HG03045 (cell line): ENCODE results near the gene FITM2.
"Not testable (repeated sequence)": the region's sequence is repeated elsewhere in the genome, so short reads cannot be mapped to it uniquely, and the experiment has no call there.

Experiments used
- ATAC-seq: cut with Tn5 transposase; IDR thresholded peaks from one replicate; pipeline ENCODE4 v1.9.1; 2021; ENCODE audit warnings: mild to moderate bottlenecking, moderate library complexity; ENCODE audit not compliant: unreplicated experiment

FITM2 gene, protein sequence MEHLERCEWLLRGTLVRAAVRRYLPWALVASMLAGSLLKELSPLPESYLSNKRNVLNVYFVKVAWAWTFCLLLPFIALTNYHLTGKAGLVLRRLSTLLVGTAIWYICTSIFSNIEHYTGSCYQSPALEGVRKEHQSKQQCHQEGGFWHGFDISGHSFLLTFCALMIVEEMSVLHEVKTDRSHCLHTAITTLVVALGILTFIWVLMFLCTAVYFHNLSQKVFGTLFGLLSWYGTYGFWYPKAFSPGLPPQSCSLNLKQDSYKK

GRCh38 chr20:44310664-44311639 lies at the start of gene FITM2:
Gene FITM2 (minus strand): TSS chr20:44311202. CDS start chr20:44311148, 54 bp downstream.
- ATAC-seq = peak; percentile 90

DNA sequence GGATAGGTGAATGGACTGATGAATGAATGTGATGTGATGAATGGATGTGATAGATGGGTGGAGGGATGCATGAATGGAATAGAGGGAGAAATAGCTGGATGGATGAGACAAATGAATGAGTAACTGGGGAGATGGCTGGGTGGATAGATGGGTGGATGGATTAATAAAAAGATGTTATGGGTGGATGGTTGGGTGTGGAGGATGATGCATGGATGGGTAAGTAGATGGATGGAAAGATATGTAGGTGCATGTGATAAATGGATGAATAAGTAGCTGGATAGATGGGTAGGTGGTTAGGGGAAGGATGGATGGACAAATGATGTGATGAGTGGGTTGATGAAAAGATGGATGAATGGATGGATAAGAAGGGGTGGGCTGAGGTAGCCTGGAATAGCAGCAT lies 49.2 kb upstream of the FITM2 start:
- no peak for ATAC-seq

DNA sequence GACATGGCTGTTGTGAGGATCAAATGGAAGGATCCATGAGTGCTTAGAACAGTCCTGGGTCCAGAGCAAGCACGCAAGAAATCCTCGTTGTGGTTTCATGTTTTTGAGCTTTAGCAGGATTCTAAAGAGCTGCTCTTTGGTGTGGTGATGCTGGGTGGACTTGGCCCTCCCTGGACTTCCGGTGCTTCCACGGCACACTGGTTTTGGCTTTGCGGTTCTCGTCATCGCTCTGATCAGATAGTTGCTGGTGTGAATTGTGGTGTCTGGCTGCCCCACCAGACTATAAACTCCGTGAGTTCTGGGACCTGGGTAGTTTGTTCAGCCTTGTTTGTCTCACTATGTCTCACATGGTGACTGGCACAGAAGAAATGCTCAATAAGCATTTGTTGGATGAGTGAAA lies 47.8 kb upstream of the FITM2 start:
- no peak for ATAC-seq

DNA sequence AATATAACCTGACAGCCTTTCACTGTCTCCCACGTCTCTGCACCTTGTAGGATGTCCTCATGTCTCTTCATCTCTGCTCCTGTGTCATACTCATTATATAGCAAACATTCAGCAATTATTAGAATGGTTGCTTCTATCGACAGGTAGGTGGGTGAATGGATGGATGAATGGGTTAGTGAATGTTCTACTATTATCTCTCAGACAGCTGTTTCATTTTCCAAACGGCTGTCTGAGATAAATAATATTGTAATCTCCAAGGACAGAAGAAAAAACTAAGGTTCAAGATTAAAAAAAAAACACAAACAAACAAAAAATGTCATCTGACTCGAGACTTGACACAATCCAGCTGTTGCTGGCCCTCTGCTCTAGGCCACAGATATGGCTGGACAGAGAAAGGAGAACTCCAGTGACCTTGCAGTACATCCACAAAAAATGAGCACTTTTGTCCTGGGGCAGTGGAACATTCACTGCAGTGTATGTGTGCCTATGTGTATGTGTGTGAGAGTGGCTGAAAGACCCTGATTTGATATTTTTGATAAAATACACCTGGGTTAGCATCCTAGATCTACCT lies 46.6 kb upstream of the FITM2 start:
- ATAC-seq = no peak

- ATAC-seq = no peak
These were observed 46.0 kb upstream of the FITM2 start for GRCh38 chr20:44357020-44357419.

DNA sequence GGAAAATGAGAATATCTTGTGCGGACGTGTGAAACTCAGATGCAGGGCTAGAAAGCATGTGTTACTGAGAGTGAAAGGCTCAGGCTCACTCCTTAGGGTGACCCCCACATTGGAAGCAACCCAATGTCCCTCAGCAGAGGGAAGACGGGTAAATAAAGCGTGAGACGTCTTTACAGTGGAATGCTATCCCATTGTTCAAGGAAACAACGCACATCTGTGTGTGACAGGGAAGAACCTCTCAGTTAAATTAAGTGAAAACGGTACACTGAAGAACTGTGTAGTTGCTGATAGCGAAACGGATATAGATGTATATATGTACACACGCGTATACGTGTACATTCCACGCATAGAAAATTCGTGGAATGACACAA lies 45.3 kb upstream of the FITM2 start:
- no peak for ATAC-seq

DNA sequence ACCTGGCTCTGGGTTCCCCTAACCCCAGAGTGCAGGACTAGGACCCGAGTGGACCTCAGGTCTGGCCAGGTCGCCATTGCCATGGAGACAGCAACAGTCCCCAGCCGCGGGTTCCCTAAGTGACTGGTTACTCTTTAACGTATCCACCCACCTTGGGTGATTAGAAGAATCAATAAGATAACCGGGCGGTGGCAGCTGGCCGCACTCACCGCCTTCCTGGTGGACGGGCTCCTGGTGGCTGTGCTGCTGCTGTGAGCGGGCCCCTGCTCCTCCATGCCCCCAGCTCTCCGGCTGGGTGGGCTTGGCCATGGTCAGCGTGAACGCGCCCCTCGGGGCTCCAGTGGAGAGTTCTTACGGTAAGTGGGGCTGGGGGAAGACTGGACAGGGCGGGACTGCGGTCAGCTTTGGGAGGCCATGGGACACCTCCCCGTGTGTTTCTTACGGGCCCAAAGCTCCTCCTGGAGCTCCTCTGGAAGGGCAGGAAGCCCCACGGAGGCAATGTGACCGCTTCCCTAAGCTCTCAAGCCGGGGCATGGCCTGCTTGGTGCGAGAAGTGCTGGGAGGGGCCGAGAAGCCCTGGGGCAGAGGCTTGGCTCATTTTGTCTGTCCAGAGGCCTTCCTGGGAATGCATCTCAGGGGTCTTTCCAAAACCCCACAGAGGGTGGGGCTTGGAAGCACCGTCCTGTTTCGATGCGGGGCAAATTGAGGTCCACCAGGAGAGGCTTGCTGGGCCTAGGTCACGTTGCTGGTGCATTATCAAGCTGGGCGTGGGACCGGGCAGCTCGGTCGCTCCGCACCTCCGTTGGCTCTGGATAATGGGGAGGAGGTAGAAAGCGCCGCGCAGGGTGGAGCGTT lies 44.7 kb upstream of the FITM2 start, which contains the start of gene HNF4A:
Gene HNF4A, plus strand, starts transcription at position 202 of the 855 bp plus-strand sequence. Its CDS starts 106 bp downstream, at position 308.
- ATAC-seq = no peak

- ATAC-seq = no peak
These were observed 44.0 kb upstream of the FITM2 start for GRCh38 chr20:44354979-44355497.

- ATAC-seq = no peak
These were observed 39.6 kb upstream of the FITM2 start for GRCh38 chr20:44350567-44350966.

GRCh38 chr20:44349349-44349748 lies 38.3 kb upstream of the FITM2 start:
- ATAC-seq = no peak

- ATAC-seq = no peak
These were observed 37.2 kb upstream of the FITM2 start for GRCh38 chr20:44348168-44348659.

DNA sequence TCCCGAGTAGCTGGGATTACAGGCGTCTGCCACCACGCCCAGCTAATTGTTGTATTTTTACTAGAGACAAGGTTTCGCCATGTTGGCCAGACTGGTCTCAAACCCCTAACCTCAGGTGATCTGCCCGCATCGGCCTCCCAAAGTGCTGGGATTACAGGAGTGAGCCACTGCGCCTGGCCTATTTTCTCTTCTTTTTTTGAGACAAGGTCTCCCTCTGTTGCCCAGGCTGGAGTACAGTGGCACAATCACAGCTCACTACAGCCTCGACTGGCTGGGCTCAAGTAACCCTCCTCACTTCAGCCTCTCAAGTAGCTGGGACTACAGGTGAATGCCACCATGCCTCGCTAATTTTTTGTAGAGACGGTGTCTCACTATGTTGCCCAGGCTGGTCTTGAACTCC lies 34.9 kb upstream of the FITM2 start:
- ATAC-seq = not testable (repeated sequence)

DNA sequence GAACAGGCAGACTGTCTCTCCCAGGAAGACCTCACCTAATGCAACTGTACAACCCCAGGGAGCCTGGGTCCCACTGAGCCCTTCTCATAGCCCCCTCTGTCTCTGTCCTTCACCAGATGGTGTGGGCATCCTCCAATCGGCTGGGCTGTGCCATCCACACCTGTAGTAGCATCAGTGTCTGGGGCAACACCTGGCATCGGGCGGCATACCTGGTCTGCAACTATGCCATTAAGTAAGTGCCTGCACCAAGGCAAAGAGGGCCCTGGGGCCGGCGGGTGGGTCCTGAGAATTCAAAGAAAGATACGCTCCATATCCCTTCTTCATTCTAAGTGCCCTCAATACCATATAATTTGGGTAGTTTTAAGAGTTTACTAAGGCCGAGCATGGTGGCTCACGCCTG lies 34.1 kb upstream of the FITM2 start:
- no peak for ATAC-seq

- no peak for ATAC-seq
These were observed 33.7 kb upstream of the FITM2 start for GRCh38 chr20:44344723-44345122.

GRCh38 chr20:44343162-44343675 lies 32.2 kb upstream of the FITM2 start:
- no peak for ATAC-seq

DNA sequence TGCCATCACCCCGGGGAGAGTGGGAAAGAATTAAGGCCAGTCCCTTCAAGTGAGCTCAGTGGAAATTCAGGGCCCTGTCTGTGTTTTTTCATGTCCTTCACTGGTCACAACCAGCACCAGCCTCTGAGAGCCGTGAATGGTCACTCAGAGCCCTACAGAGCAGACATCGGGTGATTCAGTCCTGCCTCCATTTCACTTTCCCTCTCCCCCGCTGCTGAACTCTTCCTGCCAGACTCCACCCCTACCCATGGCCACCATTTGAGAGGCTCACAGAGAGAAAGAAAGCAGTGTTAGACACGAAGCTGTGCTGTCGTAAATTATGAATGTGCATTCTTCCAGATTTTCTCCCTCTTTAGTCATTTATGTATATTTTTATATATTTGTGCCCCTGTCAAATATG lies 31.2 kb upstream of the FITM2 start:
- no peak for ATAC-seq

- ATAC-seq = no peak
These were observed 25.9 kb upstream of the FITM2 start, which contains the start of gene R3HDML for GRCh38 chr20:44336725-44337380. Gene R3HDML (plus strand): TSS chr20:44337043. CDS start chr20:44337158, 115 bp downstream.

- no peak for ATAC-seq
These were observed 25.1 kb upstream of the FITM2 start for GRCh38 chr20:44336086-44336485.

DNA sequence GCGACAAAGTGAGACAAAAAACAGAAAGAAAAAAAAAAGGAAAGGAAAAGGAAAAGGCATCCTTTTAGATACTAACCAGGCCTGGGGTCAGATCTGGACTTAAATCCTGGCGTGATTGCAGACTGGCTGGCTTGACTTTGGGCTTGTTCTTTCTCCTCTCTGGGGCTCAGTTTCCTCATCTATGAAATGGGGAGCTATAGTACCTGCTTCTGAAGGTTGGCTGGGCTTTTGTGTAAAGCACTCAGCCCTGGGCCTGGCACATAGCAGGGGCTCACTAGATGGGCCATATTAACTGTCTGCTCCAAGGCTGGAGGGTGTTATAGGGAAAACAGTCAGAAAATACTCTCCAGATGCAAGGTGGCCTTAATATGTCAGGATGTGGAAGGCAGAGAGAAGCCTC lies 24.7 kb upstream of the FITM2 start:
- no peak for ATAC-seq
